Measurements from ENCODE around the gene IWS1.
"Not testable (repeated sequence)": the region's sequence is repeated elsewhere in the genome, so short reads cannot be mapped to it uniquely, and the experiment has no call there.

The IWS1 gene

GRCh38 chr2:127526132-127527000, at the start of gene IWS1:
Gene IWS1, minus strand, starts transcription at chr2:127526489. Its CDS starts 281 bp downstream, at chr2:127526208.
- peaks cover 15% of the 10 kb centered on the region for H3K4me1 ChIP-seq (ENCODE audit: control insufficient read depth, insufficient read depth, low read length)
- H3K9me3 ChIP-seq (ENCODE audit: control insufficient read depth, insufficient read depth, low read depth, low read length): peaks cover 9% of the 10 kb centered on the region
- peak within 1 kb of the TSS; percentile 95 for H3K4me3 ChIP-seq (ENCODE audit: low read depth, low read length)
- peak within 1 kb of the TSS; percentile 92 for H3K27ac ChIP-seq (ENCODE audit: low read depth, low read length)
- peak within 1 kb of the TSS; percentile 96 for H3K9ac ChIP-seq (ENCODE audit: low read length)
- H3K36me3 ChIP-seq (ENCODE audit: control insufficient read depth, insufficient read depth, low read length): peaks cover 25% of the 10 kb centered on the region
- H3K27me3 ChIP-seq (ENCODE audit: control insufficient read depth, insufficient read depth, low read length): no peaks in the 10 kb centered on the region

GRCh38 chr2:127575941-127576432, 49.7 kb upstream of the IWS1 start:
- no peak overlapping the region for H3K4me3 ChIP-seq (ENCODE audit: low read depth, low read length)
- H3K4me1 ChIP-seq (ENCODE audit: control insufficient read depth, insufficient read depth, low read length): no peaks in the 10 kb centered on the region; the same call in 1 of the 2 replicates
- H3K9me3 ChIP-seq (ENCODE audit: control insufficient read depth, insufficient read depth, low read depth, low read length): no peaks in the 10 kb centered on the region
- H3K36me3 ChIP-seq (ENCODE audit: control insufficient read depth, insufficient read depth, low read length): no peaks in the 10 kb centered on the region
- H3K27me3 ChIP-seq (ENCODE audit: control insufficient read depth, insufficient read depth, low read length): no peaks in the 10 kb centered on the region
- no peak overlapping the region for H3K27ac ChIP-seq (ENCODE audit: low read depth, low read length)
- H3K9ac ChIP-seq (ENCODE audit: low read length): no peak overlapping the region

GRCh38 chr2:127575185-127575765, 49.0 kb upstream of the IWS1 start:
- no peak overlapping the region for H3K4me3 ChIP-seq (ENCODE audit: low read depth, low read length)
- H3K4me1 ChIP-seq (ENCODE audit: control insufficient read depth, insufficient read depth, low read length): no peaks in the 10 kb centered on the region; the same call in 1 of the 2 replicates
- no peak overlapping the region for H3K27ac ChIP-seq (ENCODE audit: low read depth, low read length)
- no peaks in the 10 kb centered on the region for H3K27me3 ChIP-seq (ENCODE audit: control insufficient read depth, insufficient read depth, low read length)
- H3K9ac ChIP-seq (ENCODE audit: low read length): no peak overlapping the region
- H3K9me3 ChIP-seq (ENCODE audit: control insufficient read depth, insufficient read depth, low read depth, low read length): no peaks in the 10 kb centered on the region
- H3K36me3 ChIP-seq (ENCODE audit: control insufficient read depth, insufficient read depth, low read length): no peaks in the 10 kb centered on the region

- Histone ChIP-seq H3K27me3 (ENCODE audit: control insufficient read depth, insufficient read depth, low read length) (no peaks in the 10 kb centered on the region), H3K9me3 (ENCODE audit: control insufficient read depth, insufficient read depth, low read depth, low read length) (no peaks in the 10 kb centered on the region), H3K4me3 (ENCODE audit: low read depth, low read length) (no peak overlapping the region), H3K36me3 (ENCODE audit: control insufficient read depth, insufficient read depth, low read length) (no peaks in the 10 kb centered on the region), H3K4me1 (ENCODE audit: control insufficient read depth, insufficient read depth, low read length) (no peaks in the 10 kb centered on the region; the same call in 1 of the 2 replicates), H3K27ac (ENCODE audit: low read depth, low read length) (no peak overlapping the region), H3K9ac (ENCODE audit: low read length) (no peak overlapping the region)
Measured at GRCh38 chr2:127574656-127575055, 48.4 kb upstream of the IWS1 start.

GRCh38 chr2:127573771-127574170, 47.5 kb upstream of the IWS1 start:
- Histone ChIP-seq H3K9ac (ENCODE audit: low read length) (no peak overlapping the region), H3K36me3 (ENCODE audit: control insufficient read depth, insufficient read depth, low read length) (no peaks in the 10 kb centered on the region), H3K4me1 (ENCODE audit: control insufficient read depth, insufficient read depth, low read length) (no peaks in the 10 kb centered on the region; the same call in 1 of the 2 replicates), H3K4me3 (ENCODE audit: low read depth, low read length) (no peak overlapping the region), H3K27ac (ENCODE audit: low read depth, low read length) (no peak overlapping the region), H3K27me3 (ENCODE audit: control insufficient read depth, insufficient read depth, low read length) (no peaks in the 10 kb centered on the region), H3K9me3 (ENCODE audit: control insufficient read depth, insufficient read depth, low read depth, low read length) (no peaks in the 10 kb centered on the region)

- Histone ChIP-seq H3K4me3 (ENCODE audit: low read depth, low read length) (no peak overlapping the region), H3K4me1 (ENCODE audit: control insufficient read depth, insufficient read depth, low read length) (no peaks in the 10 kb centered on the region; the same call in 1 of the 2 replicates), H3K9me3 (ENCODE audit: control insufficient read depth, insufficient read depth, low read depth, low read length) (no peaks in the 10 kb centered on the region), H3K9ac (ENCODE audit: low read length) (no peak overlapping the region), H3K36me3 (ENCODE audit: control insufficient read depth, insufficient read depth, low read length) (no peaks in the 10 kb centered on the region), H3K27ac (ENCODE audit: low read depth, low read length) (no peak overlapping the region), H3K27me3 (ENCODE audit: control insufficient read depth, insufficient read depth, low read length) (no peaks in the 10 kb centered on the region)
Measured at GRCh38 chr2:127573298-127573697, 47.0 kb upstream of the IWS1 start.

- no peaks in the 10 kb centered on the region for H3K27me3 ChIP-seq (ENCODE audit: control insufficient read depth, insufficient read depth, low read length)
- H3K4me1 ChIP-seq (ENCODE audit: control insufficient read depth, insufficient read depth, low read length): peaks cover 4% of the 10 kb centered on the region
- H3K36me3 ChIP-seq (ENCODE audit: control insufficient read depth, insufficient read depth, low read length): no peaks in the 10 kb centered on the region
- H3K9me3 ChIP-seq (ENCODE audit: control insufficient read depth, insufficient read depth, low read depth, low read length): no peaks in the 10 kb centered on the region
- no peak overlapping the region for H3K27ac ChIP-seq (ENCODE audit: low read depth, low read length)
- H3K4me3 ChIP-seq (ENCODE audit: low read depth, low read length): no peak overlapping the region
- no peak overlapping the region for H3K9ac ChIP-seq (ENCODE audit: low read length)
Measured at GRCh38 chr2:127572841-127573240, 46.6 kb upstream of the IWS1 start.

- not testable (repeated sequence) for H3K4me3 ChIP-seq (ENCODE audit: low read depth, low read length); H3K9ac ChIP-seq (ENCODE audit: low read length); H3K36me3 ChIP-seq (ENCODE audit: control insufficient read depth, insufficient read depth, low read length); H3K27ac ChIP-seq (ENCODE audit: low read depth, low read length); H3K4me1 ChIP-seq (ENCODE audit: control insufficient read depth, insufficient read depth, low read length); H3K27me3 ChIP-seq (ENCODE audit: control insufficient read depth, insufficient read depth, low read length); H3K9me3 ChIP-seq (ENCODE audit: control insufficient read depth, insufficient read depth, low read depth, low read length)
Measured at GRCh38 chr2:127572352-127572751, 46.1 kb upstream of the IWS1 start.

GRCh38 chr2:127570282-127571250, 44.3 kb upstream of the IWS1 start:
- H3K4me3 ChIP-seq (ENCODE audit: low read depth, low read length): no peak overlapping the region
- no peaks in the 10 kb centered on the region for H3K36me3 ChIP-seq (ENCODE audit: control insufficient read depth, insufficient read depth, low read length)
- H3K4me1 ChIP-seq (ENCODE audit: control insufficient read depth, insufficient read depth, low read length): peaks cover 5% of the 10 kb centered on the region
- H3K27ac ChIP-seq (ENCODE audit: low read depth, low read length): no peak overlapping the region
- no peaks in the 10 kb centered on the region for H3K9me3 ChIP-seq (ENCODE audit: control insufficient read depth, insufficient read depth, low read depth, low read length)
- no peak overlapping the region for H3K9ac ChIP-seq (ENCODE audit: low read length)
- H3K27me3 ChIP-seq (ENCODE audit: control insufficient read depth, insufficient read depth, low read length): no peaks in the 10 kb centered on the region

GRCh38 chr2:127569666-127570065, 43.4 kb upstream of the IWS1 start:
- Histone ChIP-seq H3K36me3 (ENCODE audit: control insufficient read depth, insufficient read depth, low read length) (no peaks in the 10 kb centered on the region), H3K9ac (ENCODE audit: low read length) (no peak overlapping the region), H3K4me1 (ENCODE audit: control insufficient read depth, insufficient read depth, low read length) (peaks cover 5% of the 10 kb centered on the region), H3K9me3 (ENCODE audit: control insufficient read depth, insufficient read depth, low read depth, low read length) (no peaks in the 10 kb centered on the region), H3K27me3 (ENCODE audit: control insufficient read depth, insufficient read depth, low read length) (no peaks in the 10 kb centered on the region), H3K27ac (ENCODE audit: low read depth, low read length) (no peak overlapping the region), H3K4me3 (ENCODE audit: low read depth, low read length) (no peak overlapping the region)
